ENCODE data around the gene MOSPD2.

MOSPD2 gene

DNA sequence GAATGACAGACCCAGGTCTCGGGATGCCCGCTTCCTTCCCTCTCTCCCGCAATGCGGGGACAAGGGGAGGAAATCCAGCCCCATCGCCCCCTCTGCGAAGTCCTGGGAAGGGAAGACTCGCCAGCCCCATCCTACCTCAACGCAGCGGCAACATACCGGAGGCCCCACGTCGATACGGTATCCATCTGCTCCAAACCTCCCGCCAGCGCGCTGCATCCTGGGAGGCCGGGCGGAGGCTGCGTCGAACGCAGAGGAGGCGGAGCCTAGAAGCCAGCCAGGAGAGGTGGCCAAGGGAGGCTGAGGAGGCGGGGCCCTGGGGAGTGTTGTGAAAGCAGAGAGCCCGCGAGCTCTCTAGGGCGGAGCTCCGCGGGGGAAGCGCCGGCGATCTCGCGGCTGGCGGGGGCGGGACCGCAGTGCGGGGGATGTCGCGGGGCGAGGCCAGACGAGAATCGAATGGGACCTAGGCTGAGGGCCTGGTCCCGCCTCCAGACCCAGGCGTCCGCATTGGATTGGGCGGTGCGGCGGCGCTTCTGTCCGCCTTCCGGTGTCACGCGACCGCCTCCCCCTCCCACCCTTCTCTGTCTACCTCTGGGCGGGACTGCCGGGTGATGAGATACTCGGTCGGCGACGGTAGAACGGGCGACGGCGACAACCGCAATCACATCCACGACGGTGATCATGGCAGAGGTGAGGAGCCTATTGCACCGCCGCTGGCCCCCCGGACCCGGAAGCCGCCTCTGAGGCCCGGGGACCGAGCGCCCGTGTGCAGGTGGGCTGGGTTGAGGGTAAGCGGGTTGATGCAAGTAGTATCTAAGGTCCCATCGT, at the start of gene MOSPD2, which contains the start of gene FANCB:
MOSPD2 (plus strand) TSS at position 571 of the 825 bp plus-strand sequence; CDS start at position 679, 108 bp downstream.
FANCB (minus strand) TSS at position 219 of the 825 bp plus-strand sequence. CDS start 7,559 bp downstream, outside the sequence.
- no peak for TF ChIP-seq CTCF (IDR thresholded peaks at IDR 0.05)

DNA sequence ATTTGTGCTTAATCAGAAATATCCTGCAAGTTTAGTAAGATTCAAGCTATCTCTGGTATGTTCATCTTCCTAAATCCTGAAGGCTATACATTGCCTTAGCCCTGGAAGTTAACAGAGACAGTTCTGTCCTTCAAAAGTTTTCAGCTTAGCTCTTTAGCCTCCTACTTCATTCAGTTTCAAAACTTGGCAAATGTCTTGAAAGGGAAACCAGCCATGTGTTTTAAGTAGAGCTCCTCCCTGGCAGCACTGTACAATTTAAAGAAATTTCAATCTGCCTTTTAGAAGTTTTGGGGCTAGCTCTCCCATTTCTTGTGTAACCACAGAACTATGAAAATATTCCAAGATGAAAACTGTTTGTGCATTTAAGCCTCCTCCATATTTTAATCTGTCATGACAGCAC, 47.4 kb upstream of the MOSPD2 start:
- no peak for TF ChIP-seq CTCF (IDR thresholded peaks at IDR 0.05)

GRCh38 chrX:14826319-14826718, 46.9 kb upstream of the MOSPD2 start:
- TF ChIP-seq CTCF (IDR thresholded peaks at IDR 0.05): no peak

- TF ChIP-seq CTCF (IDR thresholded peaks at IDR 0.05): no peak
Measured at GRCh38 chrX:14829643-14830042, 43.6 kb upstream of the MOSPD2 start.

GRCh38 chrX:14832151-14832550, 41.1 kb upstream of the MOSPD2 start:
- TF ChIP-seq CTCF (IDR thresholded peaks at IDR 0.05): no peak

GRCh38 chrX:14832586-14832985, 40.6 kb upstream of the MOSPD2 start:
- no peak for TF ChIP-seq CTCF (IDR thresholded peaks at IDR 0.05)

- no peak for TF ChIP-seq CTCF (IDR thresholded peaks at IDR 0.05)
Measured at GRCh38 chrX:14837155-14837554, 36.1 kb upstream of the MOSPD2 start.

Measured in LNCAP (cell line).